HAP-1 (cell line): ENCODE data around the gene FABP6.
A peak's percentile ranks its signal among the peaks of the same experiment; 100 is the strongest.

Experiments
- DNase-seq, 2 experiments: peaks; one replicate each; pipeline ENCODE4 v3.0.0-alpha.2; 2016 to 2020; ENCODE audit warnings: low spot score in 2 of 2
- H3K27me3 ChIP-seq: fragments of 250-450 bp; sonication (Bioruptor Pico); 2 replicates; pipeline ENCODE4 v1.5.1; 2020; ENCODE audit warnings: low read depth, mild to moderate bottlenecking, moderate library complexity
- H3K36me3 ChIP-seq: fragments of 250-450 bp; sonication (Bioruptor Pico); replicated peaks from 2 replicates; pipeline ENCODE4 v1.5.1; 2020; ENCODE audit warnings: mild to moderate bottlenecking
- H3K4me1 ChIP-seq: fragments of 250-450 bp; sonication (Bioruptor Pico); 2 replicates; pipeline ENCODE4 v1.5.1; 2020; ENCODE audit warnings: mild to moderate bottlenecking
- H3K4me3 ChIP-seq: fragments of 250-450 bp; sonication (Bioruptor Pico); 2 replicates; pipeline ENCODE4 v1.5.1; 2020; ENCODE audit warnings: mild to moderate bottlenecking, moderate library complexity
- H3K9me3 ChIP-seq: fragments of 250-450 bp; sonication (Bioruptor Pico); 2 replicates; pipeline ENCODE4 v1.5.1; 2020; ENCODE audit warnings: mild to moderate bottlenecking, moderate library complexity
- in situ Hi-C: fragments of 300-500 bp; cut with MboI; formaldehyde crosslinking; loops from 3 replicates; pipeline ENCODE4 v1.14.3; 2020; ENCODE audit warnings: low sequenced_read_pairs, inconsistent platforms, mixed read lengths

Gene FABP6

DNA sequence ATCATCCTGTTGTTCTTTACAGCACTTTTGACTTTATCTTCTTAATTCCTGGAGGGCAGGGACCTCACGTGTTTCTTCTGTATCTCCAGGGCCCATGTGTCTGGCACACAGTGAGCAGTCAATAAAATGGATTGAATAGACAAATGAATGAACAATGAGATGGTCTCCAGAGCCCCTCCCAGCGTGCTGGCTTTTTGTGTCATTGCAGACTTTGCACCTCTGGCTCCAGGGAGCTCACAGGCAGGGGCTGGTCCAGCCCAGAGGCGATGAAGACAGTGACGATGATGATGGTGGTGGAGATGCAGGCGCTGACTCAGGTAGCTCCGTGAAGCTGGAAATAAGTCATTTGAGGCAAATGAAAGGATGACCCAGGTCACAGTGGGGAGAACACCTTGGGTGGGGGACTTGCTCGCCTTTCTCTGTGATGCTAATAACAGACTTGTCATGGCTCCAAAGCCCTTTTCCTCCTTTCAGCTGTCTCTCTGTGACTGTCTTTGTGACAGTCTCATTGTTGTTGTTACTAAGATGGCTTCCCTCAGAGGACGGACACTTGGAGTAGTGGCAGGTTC, 30.4 kb upstream of the FABP6 start:
- no peaks in the 10 kb centered on the region for H3K9me3 ChIP-seq
- peak overlapping the region; percentile 3; the same call in 1 of the 2 replicates for H3K4me3 ChIP-seq
- DNase-seq: peak in 1 of 2 experiments; percentile 12
- no peaks in the 10 kb centered on the region for H3K27me3 ChIP-seq
- in situ Hi-C loops: loop anchor here (10.0 kb wide), 1 partner anchor 146 kb away; no protein-coding TSS in a partner anchor
- peaks cover 9% of the 10 kb centered on the region for H3K4me1 ChIP-seq
- H3K36me3 ChIP-seq: no peaks in the 10 kb centered on the region

DNA sequence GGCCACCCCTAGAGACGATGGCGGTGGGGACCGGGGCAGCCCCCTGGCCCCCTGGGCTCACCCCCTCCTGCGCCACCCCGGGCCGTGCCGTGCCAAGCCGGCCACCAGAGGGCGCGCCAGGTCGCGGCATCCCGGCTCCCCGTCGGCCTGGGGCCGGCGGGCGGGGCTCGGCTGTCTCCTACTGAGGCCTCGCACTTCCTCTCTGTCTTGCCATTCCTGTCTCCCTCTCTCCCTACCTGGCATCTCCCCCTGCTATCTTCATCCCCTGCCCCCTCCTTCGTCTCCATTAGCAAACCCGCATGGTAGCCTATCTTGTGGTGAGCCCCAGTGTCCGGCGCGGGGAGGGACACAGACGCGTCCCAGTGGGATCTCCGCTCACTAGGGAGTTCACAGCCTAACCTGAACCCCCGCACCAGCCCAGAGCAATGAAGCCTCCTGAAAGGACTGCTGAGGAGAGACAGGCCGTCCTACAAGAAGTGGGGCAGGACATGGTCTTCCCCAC, 29.8 kb upstream of the FABP6 start:
- in situ Hi-C loops: loop anchor here (10.0 kb wide), 1 partner anchor 145 kb away; no protein-coding TSS in a partner anchor
- Histone ChIP-seq H3K36me3 (no peaks in the 10 kb centered on the region), H3K4me3 (peak overlapping the region; percentile 3; the same call in 1 of the 2 replicates), H3K4me1 (peaks cover 9% of the 10 kb centered on the region), H3K27me3 (no peaks in the 10 kb centered on the region), H3K9me3 (no peaks in the 10 kb centered on the region)
- DNase-seq: peak; percentile 45 to 87

DNA sequence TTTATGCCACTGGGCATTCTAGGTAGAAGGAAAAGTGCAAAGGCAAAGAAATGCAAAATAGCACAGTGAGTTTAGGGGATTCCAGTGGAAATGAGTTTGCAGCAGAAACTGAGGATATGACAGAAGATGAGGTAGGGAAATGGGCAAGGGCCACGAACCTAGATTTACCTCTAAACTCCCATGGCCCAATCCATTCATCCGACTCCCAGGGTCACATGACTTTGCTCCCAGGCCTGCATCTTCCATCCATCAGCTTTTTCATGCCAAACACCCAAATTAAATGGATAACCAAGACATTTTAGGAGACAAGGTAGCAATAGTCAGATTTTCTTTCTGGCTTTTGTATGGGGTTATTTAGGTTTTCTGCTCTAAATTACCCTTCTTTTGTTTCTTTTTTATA, 22.2 kb upstream of the FABP6 start:
- Histone ChIP-seq H3K9me3 (no peaks in the 10 kb centered on the region), H3K27me3 (no peaks in the 10 kb centered on the region), H3K4me3 (no peak overlapping the region), H3K4me1 (peaks cover 7% of the 10 kb centered on the region), H3K36me3 (no peaks in the 10 kb centered on the region)
- no peak for DNase-seq
- in situ Hi-C loops: no loop called here

DNA sequence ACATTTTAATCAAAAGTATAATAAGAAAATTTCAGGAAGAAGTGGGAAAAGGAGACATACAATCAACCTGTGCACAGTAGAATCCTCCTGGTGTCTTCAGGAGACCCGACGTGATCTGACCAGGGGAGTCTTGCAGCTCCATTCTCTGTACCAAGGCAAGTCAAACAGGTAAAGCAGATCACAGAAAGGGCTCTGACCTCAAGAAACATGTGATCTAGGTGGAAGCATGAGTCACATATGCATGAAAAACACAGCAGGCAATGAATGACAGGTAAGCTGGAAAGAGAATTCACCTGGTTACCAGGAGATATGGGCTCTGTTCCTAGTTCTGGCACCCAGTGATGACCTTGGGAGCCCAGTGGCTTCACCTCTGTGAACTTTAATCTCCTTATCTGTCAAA, 19.4 kb upstream of the FABP6 start:
- peaks cover 7% of the 10 kb centered on the region for H3K4me1 ChIP-seq
- H3K4me3 ChIP-seq: no peak overlapping the region
- no peaks in the 10 kb centered on the region for H3K36me3 ChIP-seq
- no peaks in the 10 kb centered on the region for H3K27me3 ChIP-seq
- DNase-seq: no peak
- in situ Hi-C loops: no loop called here
- H3K9me3 ChIP-seq: no peaks in the 10 kb centered on the region

DNA sequence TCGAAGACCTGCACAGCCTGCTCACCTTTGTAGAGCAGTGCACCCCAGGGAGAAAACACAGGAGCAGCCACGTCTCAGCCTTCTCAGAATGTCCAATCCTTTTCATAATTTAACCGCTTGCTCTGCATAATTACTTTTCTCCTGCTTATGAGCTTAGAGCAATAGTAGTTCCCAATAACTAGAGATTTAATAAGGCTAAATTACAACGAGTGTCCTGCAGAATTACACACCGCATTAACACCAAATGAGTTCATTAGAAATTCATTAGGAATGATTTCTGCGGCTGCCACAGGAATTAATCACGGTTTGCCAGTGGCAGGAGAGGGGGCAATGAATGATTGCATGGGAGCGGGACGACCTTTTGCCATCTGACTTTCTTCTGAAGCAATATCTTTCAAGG, 18.7 kb upstream of the FABP6 start:
- Histone ChIP-seq H3K27me3 (no peaks in the 10 kb centered on the region), H3K36me3 (no peaks in the 10 kb centered on the region)
- in situ Hi-C loops: no loop called here

DNA sequence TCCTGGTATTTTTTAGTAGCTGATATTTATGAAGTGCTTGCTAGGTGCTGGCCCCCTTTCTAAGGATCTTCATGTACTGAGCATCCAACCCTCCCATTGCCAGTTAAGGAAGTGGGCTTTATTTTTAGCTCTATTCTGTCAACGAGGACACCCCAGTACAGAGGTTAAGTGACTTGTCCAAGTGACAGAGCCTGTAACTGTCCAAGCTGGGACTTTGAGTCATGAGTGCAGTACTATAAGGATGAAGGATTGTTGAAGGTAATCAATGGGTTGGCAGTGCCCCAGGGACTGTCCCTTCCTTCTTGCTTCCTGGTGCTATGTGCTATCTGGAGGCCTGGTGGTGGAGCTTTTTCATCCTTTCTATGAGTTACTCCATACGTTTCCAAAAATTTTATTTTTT, 18.0 kb upstream of the FABP6 start:
- no peak for DNase-seq
- in situ Hi-C loops: no loop called here
- H3K4me1 ChIP-seq: no peaks in the 10 kb centered on the region
- H3K27me3 ChIP-seq: no peaks in the 10 kb centered on the region
- no peak overlapping the region for H3K4me3 ChIP-seq
- no peaks in the 10 kb centered on the region for H3K36me3 ChIP-seq
- H3K9me3 ChIP-seq: no peaks in the 10 kb centered on the region

More for the DNA sequence above, 18.7 kb upstream of the FABP6 start:
- Histone ChIP-seq H3K4me3 (no peak overlapping the region), H3K9me3 (no peaks in the 10 kb centered on the region), H3K4me1 (peaks cover 3% of the 10 kb centered on the region)
- no peak for DNase-seq

DNA sequence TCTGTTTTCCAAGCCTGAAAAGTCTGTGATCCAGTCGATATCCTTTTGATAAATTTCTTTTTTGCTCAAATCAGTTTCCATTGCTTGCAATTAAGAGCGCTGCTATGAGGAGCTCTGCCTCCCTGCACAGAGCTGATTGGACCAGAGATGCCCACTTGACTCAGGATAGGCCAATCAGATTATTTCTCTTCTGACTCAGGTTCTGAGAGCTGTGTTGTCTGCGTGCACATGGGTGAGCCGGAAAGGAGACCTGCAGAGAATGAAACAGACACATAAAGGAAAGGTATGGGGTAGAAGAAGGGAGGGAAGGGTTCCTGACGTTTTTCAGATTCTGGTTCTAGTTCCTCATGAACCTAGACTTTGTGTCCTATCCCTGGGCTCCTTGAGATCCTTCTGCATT, 15.8 kb upstream of the FABP6 start:
- no peaks in the 10 kb centered on the region for H3K4me1 ChIP-seq
- in situ Hi-C loops: no loop called here
- no peaks in the 10 kb centered on the region for H3K9me3 ChIP-seq
- no peak overlapping the region for H3K4me3 ChIP-seq
- H3K27me3 ChIP-seq: no peaks in the 10 kb centered on the region
- DNase-seq: no peak
- H3K36me3 ChIP-seq: no peaks in the 10 kb centered on the region

DNA sequence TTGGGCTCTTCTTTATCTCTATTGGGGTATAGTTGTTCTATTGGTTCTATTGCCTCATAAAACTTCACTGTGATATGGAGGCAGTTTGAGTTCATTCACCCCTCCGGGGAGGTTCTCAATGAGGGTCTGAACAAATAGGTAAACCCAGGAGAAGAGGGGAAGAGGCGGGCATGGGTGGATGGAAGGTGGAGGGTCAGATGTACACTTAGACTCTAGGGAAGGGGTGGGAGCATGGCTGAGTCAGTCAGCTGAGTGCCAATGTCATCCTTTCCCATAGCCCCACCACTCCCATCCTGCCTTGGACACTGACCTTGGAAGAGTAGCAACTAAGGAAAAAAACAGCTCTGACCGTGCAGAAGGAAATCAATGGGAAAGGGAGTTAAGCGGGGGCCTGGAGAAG, 9.9 kb upstream of the FABP6 start:
- H3K27me3 ChIP-seq: no peaks in the 10 kb centered on the region
- H3K4me3 ChIP-seq: no peak overlapping the region
- in situ Hi-C loops: no loop called here
- DNase-seq: no peak
- no peaks in the 10 kb centered on the region for H3K9me3 ChIP-seq
- peaks cover 2% of the 10 kb centered on the region; the same call in 1 of the 2 replicates for H3K4me1 ChIP-seq
- H3K36me3 ChIP-seq: no peaks in the 10 kb centered on the region

DNA sequence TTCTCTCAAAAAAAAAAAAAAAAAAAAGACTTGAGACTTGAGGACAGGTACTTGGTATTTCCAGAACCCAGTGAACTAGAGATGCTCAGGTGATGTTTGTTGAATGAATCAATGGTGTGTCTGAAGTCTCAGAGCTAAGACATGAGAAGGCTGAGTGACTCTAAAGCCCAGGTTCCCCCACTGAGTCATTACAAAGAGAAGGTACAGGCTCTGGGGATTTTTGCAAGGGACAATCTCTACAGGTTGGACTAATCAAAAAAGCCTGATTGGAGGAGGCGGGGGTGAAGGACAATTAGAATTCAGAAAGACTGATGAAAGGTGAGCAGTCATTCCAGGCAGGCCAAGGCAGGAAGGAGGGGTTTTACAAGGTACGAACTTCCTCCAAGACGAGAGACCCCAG, 8.2 kb upstream of the FABP6 start:
- Histone ChIP-seq H3K9me3 (no peaks in the 10 kb centered on the region), H3K36me3 (no peaks in the 10 kb centered on the region), H3K4me1 (peaks cover 2% of the 10 kb centered on the region; the same call in 1 of the 2 replicates), H3K4me3 (no peak overlapping the region), H3K27me3 (no peaks in the 10 kb centered on the region)
- in situ Hi-C loops: no loop called here
- no peak for DNase-seq

DNA sequence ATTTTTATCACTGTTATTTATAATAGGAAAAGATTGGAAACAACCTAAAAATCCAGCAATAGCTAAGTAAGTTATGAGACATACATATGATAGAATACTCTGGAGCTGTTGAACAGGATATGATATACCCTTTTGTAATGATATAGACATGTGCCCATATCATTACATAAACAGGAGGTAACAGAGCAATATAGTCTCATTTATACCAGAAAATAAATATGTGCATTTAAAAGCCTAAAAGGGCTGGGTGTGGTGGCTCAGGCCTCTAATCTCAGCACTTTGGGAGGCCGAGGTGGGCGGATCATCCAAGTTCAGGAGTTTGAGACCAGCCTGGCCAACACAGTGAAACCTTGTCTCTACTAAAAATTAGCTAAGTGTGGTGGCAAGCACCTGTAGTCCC, 2.3 kb upstream of the FABP6 start:
- H3K27me3 ChIP-seq: no peaks in the 10 kb centered on the region
- no peak overlapping the region for H3K4me3 ChIP-seq
- no peak for DNase-seq
- no peaks in the 10 kb centered on the region for H3K36me3 ChIP-seq
- in situ Hi-C loops: no loop called here
- H3K4me1 ChIP-seq: peaks cover 7% of the 10 kb centered on the region
- no peaks in the 10 kb centered on the region for H3K9me3 ChIP-seq

DNA sequence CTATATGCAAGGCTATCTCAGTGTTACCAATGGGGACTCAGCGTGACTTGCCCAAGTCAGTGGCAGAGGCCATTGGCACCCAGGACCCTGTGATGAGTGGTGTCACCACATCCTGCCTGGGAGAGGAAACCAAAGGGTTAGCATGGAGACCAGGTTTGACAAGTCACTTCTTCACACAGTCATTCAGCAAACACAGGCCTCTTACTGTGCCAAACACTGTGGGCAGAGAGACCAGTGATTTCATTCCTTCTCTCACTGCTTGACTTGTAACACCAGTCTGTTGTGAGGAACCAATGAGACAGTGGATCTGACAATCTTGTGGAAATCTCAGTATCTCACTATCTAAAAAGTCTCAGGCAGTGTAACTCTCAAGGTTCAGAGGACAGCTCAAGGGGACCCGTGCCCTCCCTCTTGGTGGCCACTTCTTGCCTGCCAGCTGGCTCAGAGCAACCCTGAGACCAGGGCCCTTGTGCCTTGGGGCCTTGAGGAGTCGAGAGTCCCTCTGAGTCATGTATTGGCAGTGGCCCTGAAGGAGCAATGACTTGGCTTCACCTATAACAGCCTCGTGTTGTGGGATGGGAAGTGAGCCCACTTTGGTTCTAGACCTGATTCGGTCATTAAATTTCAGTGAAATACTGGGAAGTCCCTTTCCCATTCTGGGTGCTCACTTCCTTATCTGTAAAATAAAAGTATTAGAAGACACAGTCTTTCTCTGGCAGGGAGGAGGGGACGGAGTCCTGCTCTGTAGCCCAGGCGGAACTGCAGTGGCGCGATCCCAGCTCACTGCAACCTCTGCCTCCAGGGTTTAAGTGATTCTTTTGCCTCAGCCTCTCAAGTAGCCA, 1.6 kb downstream of the FABP6 start:
- in situ Hi-C loops: no loop called here
- no peak overlapping the region for H3K4me3 ChIP-seq
- no peaks in the 10 kb centered on the region for H3K9me3 ChIP-seq
- H3K36me3 ChIP-seq: no peaks in the 10 kb centered on the region
- no peak for DNase-seq
- peaks cover 7% of the 10 kb centered on the region for H3K4me1 ChIP-seq
- no peaks in the 10 kb centered on the region for H3K27me3 ChIP-seq

DNA sequence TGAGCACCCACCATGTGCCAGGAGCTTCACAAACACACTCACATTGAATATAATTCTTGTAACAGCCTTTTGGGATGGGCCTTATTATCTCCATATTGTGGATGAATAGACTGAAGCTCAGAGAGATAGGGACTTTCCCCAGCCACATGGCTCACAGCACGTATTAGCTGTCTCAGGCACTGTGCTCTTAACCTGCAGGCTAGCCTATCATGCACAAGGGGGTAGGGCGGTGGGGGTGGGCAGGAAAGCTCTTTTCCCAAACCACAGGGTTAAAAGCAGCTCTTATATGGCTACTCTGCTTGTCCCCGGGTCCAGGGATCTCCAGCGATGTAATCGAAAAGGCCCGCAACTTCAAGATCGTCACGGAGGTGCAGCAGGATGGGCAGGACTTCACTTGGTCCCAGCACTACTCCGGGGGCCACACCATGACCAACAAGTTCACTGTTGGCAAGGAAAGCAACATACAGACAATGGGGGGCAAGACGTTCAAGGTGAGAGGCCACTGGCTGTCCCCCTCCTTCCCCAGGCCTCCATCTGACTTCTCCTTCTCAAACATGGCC, 2.6 kb downstream of the FABP6 start:
- Histone ChIP-seq H3K4me3 (no peak overlapping the region), H3K9me3 (no peaks in the 10 kb centered on the region), H3K36me3 (no peaks in the 10 kb centered on the region), H3K4me1 (peaks cover 3% of the 10 kb centered on the region), H3K27me3 (no peaks in the 10 kb centered on the region)
- in situ Hi-C loops: no loop called here
- DNase-seq: no peak

DNA sequence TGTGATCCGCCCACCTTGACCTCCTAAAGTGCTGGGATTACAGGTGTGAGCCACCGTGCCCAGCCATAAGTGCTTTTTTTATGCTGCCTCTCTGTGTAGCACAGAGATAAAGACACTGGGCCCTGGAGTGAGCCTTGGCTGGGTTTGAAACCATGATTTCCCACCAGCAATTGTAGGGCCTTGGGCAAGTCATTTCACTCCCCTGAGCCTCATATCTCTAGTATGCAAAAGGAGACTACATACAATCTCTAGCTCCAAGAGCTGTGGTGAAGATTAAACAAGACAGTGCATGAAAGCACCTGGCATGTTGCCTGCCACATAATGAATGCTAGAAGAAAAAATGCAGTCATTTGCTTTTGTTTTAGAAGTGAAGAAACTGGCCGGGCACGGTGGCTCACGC, 3.9 kb downstream of the FABP6 start:
- H3K4me1 ChIP-seq: no peaks in the 10 kb centered on the region
- no peak for DNase-seq
- H3K9me3 ChIP-seq: no peaks in the 10 kb centered on the region
- no peaks in the 10 kb centered on the region for H3K36me3 ChIP-seq
- in situ Hi-C loops: no loop called here
- H3K27me3 ChIP-seq: no peaks in the 10 kb centered on the region
- H3K4me3 ChIP-seq: no peak overlapping the region

DNA sequence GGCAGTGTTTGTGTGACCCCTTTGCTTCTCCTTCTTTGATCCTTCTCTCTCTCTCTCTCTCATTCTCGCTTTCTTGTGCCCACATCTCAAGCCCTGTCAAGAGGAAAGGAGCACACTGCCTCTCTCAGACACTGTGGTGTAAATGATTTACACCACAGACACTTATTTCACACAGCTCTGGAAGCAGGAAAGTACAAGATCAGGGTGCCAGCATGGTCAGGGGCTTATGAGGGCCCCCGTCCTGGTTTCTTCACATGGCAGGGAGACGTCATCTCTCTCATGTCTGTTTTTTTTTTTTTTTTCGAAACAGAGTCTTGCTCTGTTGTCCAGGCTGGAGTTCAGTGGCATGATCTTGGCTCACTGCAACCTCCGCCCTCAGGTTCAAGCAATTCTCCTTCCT, 6.4 kb downstream of the FABP6 start:
- no peak overlapping the region for H3K4me3 ChIP-seq
- H3K4me1 ChIP-seq: no peaks in the 10 kb centered on the region
- no peaks in the 10 kb centered on the region for H3K36me3 ChIP-seq
- in situ Hi-C loops: no loop called here
- no peak for DNase-seq
- no peaks in the 10 kb centered on the region for H3K27me3 ChIP-seq
- no peaks in the 10 kb centered on the region for H3K9me3 ChIP-seq
